Neural cell (in vitro differentiated cells): ENCODE results near the gene ROBO1. TPM values are rescaled to one million over a fixed set of nuclear protein-coding genes. Genes with fewer than 3 reads are reported as not detected.
A peak's percentile ranks its signal among the peaks of the same experiment; 100 is the strongest.

Experiments used
- H2AFZ ChIP-seq: fragments of 200-600, 300-800 bp; sonication (generic), shearing (Covaris generic); 2 replicates; pipeline ENCODE4 v1.6.0; 2014; ENCODE audit warnings: low read depth, mild to moderate bottlenecking, antibody characterized with exemption, low read length, moderate library complexity
- H3F3A ChIP-seq: fragments of 200-600 bp; shearing (Covaris generic); 2 replicates; pipeline ENCODE4 v1.6.1; 2016; ENCODE audit warnings: mild to moderate bottlenecking, moderate library complexity, mixed read lengths, antibody characterized with exemption, low read length; ENCODE audit not compliant: insufficient read depth, poor library complexity, severe bottlenecking
- H3K27ac ChIP-seq: fragments of 200-600, 300-800 bp; sonication (generic), shearing (Covaris generic); 2 replicates; pipeline ENCODE4 v1.5.1; 2014; ENCODE audit warnings: mild to moderate bottlenecking, low read length, moderate library complexity
- H3K27me3 ChIP-seq: fragments of 300-800, 200-600 bp; sonication (generic), shearing (Covaris generic); 2 replicates; pipeline ENCODE4 v1.6.0; 2014; ENCODE audit warnings: mild to moderate bottlenecking, low read depth, low read length, moderate library complexity; ENCODE audit not compliant: insufficient read depth
- H3K36me3 ChIP-seq: fragments of 300-800, 200-600 bp; sonication (generic), shearing (Covaris generic); 2 replicates; pipeline ENCODE4 v1.5.1; 2014; ENCODE audit warnings: mild to moderate bottlenecking, antibody characterized with exemption, low read length, moderate library complexity; ENCODE audit not compliant: insufficient read depth
- H3K4me2 ChIP-seq: fragments of 300-800, 200-600 bp; sonication (generic), shearing (Covaris generic); 2 replicates; pipeline ENCODE4 v1.6.0; 2014; ENCODE audit warnings: mild to moderate bottlenecking, low read length
- H3K4me3 ChIP-seq: fragments of 300-800, 200-600 bp; sonication (generic), shearing (Covaris generic); 2 replicates; pipeline ENCODE4 v1.5.1; 2014; ENCODE audit warnings: mild to moderate bottlenecking, low read length, moderate library complexity
- H3K79me2 ChIP-seq: fragments of 200-600 bp; shearing (Covaris generic); replicated peaks from 2 replicates; pipeline ENCODE4 v1.6.0; 2014; ENCODE audit warnings: mild to moderate bottlenecking, low read length, moderate library complexity; ENCODE audit not compliant: insufficient read depth
- H3K9ac ChIP-seq: fragments of 300-800, 200-600 bp; sonication (generic), shearing (Covaris generic); 2 replicates; pipeline ENCODE4 v1.6.1; 2016; ENCODE audit warnings: mild to moderate bottlenecking, low read length, mixed read lengths
- H3K9me2 ChIP-seq: fragments of 200-600 bp; shearing (Covaris generic); 2 replicates; pipeline ENCODE4 v1.6.1; 2016; ENCODE audit warnings: mild to moderate bottlenecking, low read length, mixed read lengths; ENCODE audit not compliant: insufficient read depth
- H3K9me3 ChIP-seq: fragments of 200-600, 300-800 bp; sonication (generic), shearing (Covaris generic); 2 replicates; pipeline ENCODE4 v1.6.1; 2016; ENCODE audit warnings: mild to moderate bottlenecking, mixed run types, low read length, moderate library complexity, mixed read lengths
- H4K20me1 ChIP-seq: fragments of 200-600 bp; shearing (Covaris generic); 2 replicates; pipeline ENCODE4 v1.6.1; 2016; ENCODE audit warnings: mild to moderate bottlenecking, mixed run types; ENCODE audit not compliant: insufficient read depth
- CTCF ChIP-seq: fragments of 450-650 bp; IDR thresholded peaks from 2 replicates; pipeline ENCODE4 v1.5.1; 2014; ENCODE audit warnings: antibody characterized with exemption, mild to moderate bottlenecking, moderate library complexity; ENCODE audit not compliant: poor library complexity, severe bottlenecking
- EP300 ChIP-seq: fragments of 450-650 bp; conservative IDR thresholded peaks from 2 replicates; pipeline ENCODE4 v1.6.1; 2014; ENCODE audit warnings: antibody characterized with exemption, mild to moderate bottlenecking, moderate library complexity; ENCODE audit not compliant: poor library complexity, severe bottlenecking
- EZH2 ChIP-seq: fragments of 200-600, 300-800 bp; shearing (Covaris generic), sonication (generic); IDR thresholded peaks from 2 replicates; pipeline ENCODE4 v1.6.1; 2014; ENCODE audit warnings: antibody characterized with exemption, low read length, borderline replicate concordance, mild to moderate bottlenecking; ENCODE audit not compliant: insufficient read depth, poor library complexity, severe bottlenecking
- MXI1 ChIP-seq: fragments of 450-650 bp; conservative IDR thresholded peaks from 2 replicates; pipeline ENCODE4 v1.6.1; 2014; ENCODE audit warnings: antibody characterized with exemption, mild to moderate bottlenecking; ENCODE audit not compliant: poor library complexity, severe bottlenecking
- POLR2AphosphoS5 ChIP-seq: IDR thresholded peaks from 2 replicates; pipeline ENCODE4 v1.6.1; 2012
- RAD21 ChIP-seq: fragments of 450-650 bp; conservative IDR thresholded peaks from 2 replicates; pipeline ENCODE4 v1.6.1; 2014; ENCODE audit warnings: antibody characterized with exemption, mild to moderate bottlenecking, moderate library complexity
- REST ChIP-seq: IDR thresholded peaks from 2 replicates; pipeline ENCODE4 v1.6.1; 2012; ENCODE audit warnings: borderline replicate concordance
- SMC3 ChIP-seq: fragments of 450-650 bp; conservative IDR thresholded peaks from 2 replicates; pipeline ENCODE4 v1.6.1; 2014; ENCODE audit warnings: antibody characterized with exemption, mild to moderate bottlenecking, moderate library complexity; ENCODE audit not compliant: poor library complexity
- TAF1 ChIP-seq: IDR thresholded peaks from 2 replicates; pipeline ENCODE4 v1.6.1; 2012; ENCODE audit warnings: low read depth
- polyA plus RNA-seq: library from polyadenylated mRNA; depleted of rRNA; stranded (reverse); fragments of >200 nt; gene quantifications from 2 replicates; pipeline ENCODE4 v1.2.3, GENCODE V29; 2014

ROBO1 gene
- polyA plus RNA-seq, 1 donor from 2014 or later, result 183 TPM

- Histone ChIP-seq H3F3A (peaks cover 11% of the 10 kb centered on the region), H3K9me3 (no peaks in the 10 kb centered on the region), H3K4me2 (peak overlapping the region; percentile 41), H3K27me3 (no peaks in the 10 kb centered on the region), H4K20me1 (no peaks in the 10 kb centered on the region), H2AFZ (no peak overlapping the region), H3K27ac (peak overlapping the region; percentile 60), H3K4me3 (peak overlapping the region; percentile 10), H3K79me2 (no peaks in the 10 kb centered on the region), H3K36me3 (no peaks in the 10 kb centered on the region), H3K9ac (no peak overlapping the region), H3K9me2 (no peaks in the 10 kb centered on the region)
- peak; percentile 88 for TF ChIP-seq EP300
- no peak for TF ChIP-seq SMC3
- TF ChIP-seq CTCF, result no peak
- peak; percentile 72 for TF ChIP-seq REST
- no peak for TF ChIP-seq TAF1
- peak; percentile 90 for TF ChIP-seq POLR2AphosphoS5
- TF ChIP-seq RAD21, result no peak
- no peak for TF ChIP-seq EZH2
- no peak for TF ChIP-seq MXI1
Measured at GRCh38 chr3:78613421-78613879, 1154.3 kb downstream of the ROBO1 start.

- H2AFZ ChIP-seq, result no peak overlapping the region
- H3K9me3 ChIP-seq, result no peaks in the 10 kb centered on the region
- no peaks in the 10 kb centered on the region for H4K20me1 ChIP-seq
- no peaks in the 10 kb centered on the region for H3K27me3 ChIP-seq
- TF ChIP-seq RAD21 (no peak), CTCF (no peak), EZH2 (no peak), MXI1 (no peak), SMC3 (no peak), POLR2AphosphoS5 (no peak), TAF1 (no peak), EP300 (no peak), REST (no peak)
- peaks cover 11% of the 10 kb centered on the region for H3F3A ChIP-seq
- H3K9ac ChIP-seq, result no peak overlapping the region
- H3K4me3 ChIP-seq, result no peak overlapping the region
- H3K4me2 ChIP-seq, result no peak overlapping the region
- H3K79me2 ChIP-seq, result no peaks in the 10 kb centered on the region
- H3K27ac ChIP-seq, result no peak overlapping the region
- peaks cover 6% of the 10 kb centered on the region for H3K36me3 ChIP-seq
- no peaks in the 10 kb centered on the region for H3K9me2 ChIP-seq
Measured at GRCh38 chr3:78611278-78611677, 1156.5 kb downstream of the ROBO1 start.
